NCI-H2107 (cell line): ENCODE measurements around the gene CALCOCO2.
"Not testable (repeated sequence)": the region's sequence is repeated elsewhere in the genome, so short reads cannot be mapped to it uniquely, and the experiment has no call there.

Experiments
- DNase-seq: peaks from one replicate; lab custom pipeline; 2025; lab: John Stamatoyannopoulos, UW

Gene CALCOCO2

GRCh38 chr17:48825446-48826381, 5.1 kb upstream of the CALCOCO2 start:
- DNase-seq = no peak

GRCh38 chr17:48831549-48831883, 681 bp downstream of the CALCOCO2 start:
- no peak for DNase-seq

- no peak for DNase-seq
These were observed 4.1 kb downstream of the CALCOCO2 start for GRCh38 chr17:48834973-48835372.

- no peak for DNase-seq
These were observed 5.1 kb downstream of the CALCOCO2 start for GRCh38 chr17:48835971-48836370.

- DNase-seq = not testable (repeated sequence)
These were observed 6.6 kb downstream of the CALCOCO2 start for GRCh38 chr17:48837458-48837857.

- no peak for DNase-seq
These were observed 9.6 kb downstream of the CALCOCO2 start for GRCh38 chr17:48840441-48840840.

GRCh38 chr17:48841395-48841831, 10.6 kb downstream of the CALCOCO2 start:
- no peak for DNase-seq

GRCh38 chr17:48842746-48843145, 11.9 kb downstream of the CALCOCO2 start:
- DNase-seq = no peak

- DNase-seq = no peak
These were observed 12.5 kb downstream of the CALCOCO2 start for GRCh38 chr17:48843187-48843900.

- DNase-seq = no peak
These were observed 20.0 kb downstream of the CALCOCO2 start for GRCh38 chr17:48850792-48851323.

GRCh38 chr17:48854774-48855476, 24.1 kb downstream of the CALCOCO2 start:
- DNase-seq = no peak

GRCh38 chr17:48856122-48856821, 25.4 kb downstream of the CALCOCO2 start:
- DNase-seq = no peak

- DNase-seq = no peak
These were observed 29.2 kb downstream of the CALCOCO2 start for GRCh38 chr17:48860034-48860433.

- DNase-seq = no peak
These were observed 29.6 kb downstream of the CALCOCO2 start for GRCh38 chr17:48860456-48860855.

GRCh38 chr17:48868916-48869500, 38.2 kb downstream of the CALCOCO2 start:
- DNase-seq = no peak

- no peak for DNase-seq
These were observed 39.0 kb downstream of the CALCOCO2 start for GRCh38 chr17:48869821-48870318.

GRCh38 chr17:48871035-48871550, 40.3 kb downstream of the CALCOCO2 start:
- no peak for DNase-seq

- no peak for DNase-seq
These were observed 40.9 kb downstream of the CALCOCO2 start for GRCh38 chr17:48871551-48872351.

GRCh38 chr17:48872409-48872808, 41.6 kb downstream of the CALCOCO2 start:
- DNase-seq = not testable (repeated sequence)

GRCh38 chr17:48873209-48873608, 42.4 kb downstream of the CALCOCO2 start:
- DNase-seq = no peak
